Lower leg skin (tissue), 4 donors: ENCODE data around the gene PNMA6E. TPM values are rescaled to one million over a fixed set of nuclear protein-coding genes. Genes with fewer than 3 reads are reported as not detected.

Source experiments
- DNase-seq, 2 donors: peaks; one replicate each; pipeline ENCODE4 v3.0.0-alpha.2; 2019; ENCODE audit warnings: low spot score in 2 of 2
- H3K4me3 ChIP-seq: fragments of 200-600 bp; sonication (generic); 2 replicates; pipeline ENCODE4 v1.5.1; 2017; ENCODE audit warnings: mild to moderate bottlenecking, low read depth; ENCODE audit not compliant: poor library complexity, severe bottlenecking
- POLR2A ChIP-seq, 2 donors: fragments of 450-650 bp; IDR thresholded peaks; one replicate each; pipeline ENCODE4 v1.6.1; 2016 to 2017; ENCODE audit warnings: antibody characterized with exemption in 2 of 2, mild to moderate bottlenecking in 1 of 2, moderate library complexity in 1 of 2
- WGBS, 2 donors: methylation state at CpG; one replicate each; pipeline ENCODE4 v1.1.5; 2018; 5-methylcytosine and 5-hydroxymethylcytosine counted together
- intact Hi-C: fragments of 100-400 bp; cut with DNase I; formaldehyde crosslinking; loops from one replicate; pipeline ENCODE4 v1.15.0; 2023; ENCODE audit warnings: low total_unique reads
- total RNA-seq, 4 donors: library from RNA; depleted of rRNA; stranded (reverse); fragments of >200 nt; gene quantifications; one replicate each; pipeline ENCODE4 v1.1.0, GENCODE V29; 2016
- TF ChIP-seq, protein P1 (sequence below), 3 donors: fragments of 450-650 bp; IDR thresholded peaks; one replicate each; pipeline ENCODE4 v1.5.1; 2016; ENCODE audit warnings: antibody characterized with exemption in 3 of 3, mild to moderate bottlenecking in 3 of 3, moderate library complexity in 2 of 3

PNMA6E gene
- total RNA-seq, 4 donors from 2014 or later: 0.13 to 0.20 TPM; not detected in 2

DNA sequence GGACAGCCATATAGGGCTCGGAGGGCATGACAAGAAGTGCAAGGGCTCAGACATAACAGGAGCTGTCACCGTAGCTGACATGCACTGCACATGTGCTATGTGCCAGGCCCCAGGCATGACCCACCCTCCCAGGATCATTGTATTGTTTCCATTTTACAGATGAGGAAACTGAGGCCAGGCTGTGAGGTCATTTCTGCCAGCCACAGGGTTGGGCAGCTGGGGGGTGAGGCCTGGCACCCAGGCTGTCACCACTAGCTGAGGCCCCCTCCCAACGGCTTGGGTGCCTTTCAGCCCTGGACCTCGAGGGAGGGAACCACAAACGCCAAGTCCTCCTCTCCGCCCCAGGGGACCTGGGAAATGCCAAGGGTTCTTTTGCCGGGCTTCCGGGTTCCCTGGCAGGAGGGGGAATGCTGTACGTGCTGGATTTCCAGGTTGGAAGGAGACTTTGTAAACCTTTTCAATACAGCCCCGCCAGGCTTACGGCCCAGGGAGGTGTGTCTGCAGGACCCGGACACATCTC lies 32.1 kb upstream of the PNMA6E start:
- DNase-seq: no peak
- no peak for TF ChIP-seq POLR2A (IDR thresholded peaks at IDR 0.05)
- TF ChIP-seq, protein P1, sequence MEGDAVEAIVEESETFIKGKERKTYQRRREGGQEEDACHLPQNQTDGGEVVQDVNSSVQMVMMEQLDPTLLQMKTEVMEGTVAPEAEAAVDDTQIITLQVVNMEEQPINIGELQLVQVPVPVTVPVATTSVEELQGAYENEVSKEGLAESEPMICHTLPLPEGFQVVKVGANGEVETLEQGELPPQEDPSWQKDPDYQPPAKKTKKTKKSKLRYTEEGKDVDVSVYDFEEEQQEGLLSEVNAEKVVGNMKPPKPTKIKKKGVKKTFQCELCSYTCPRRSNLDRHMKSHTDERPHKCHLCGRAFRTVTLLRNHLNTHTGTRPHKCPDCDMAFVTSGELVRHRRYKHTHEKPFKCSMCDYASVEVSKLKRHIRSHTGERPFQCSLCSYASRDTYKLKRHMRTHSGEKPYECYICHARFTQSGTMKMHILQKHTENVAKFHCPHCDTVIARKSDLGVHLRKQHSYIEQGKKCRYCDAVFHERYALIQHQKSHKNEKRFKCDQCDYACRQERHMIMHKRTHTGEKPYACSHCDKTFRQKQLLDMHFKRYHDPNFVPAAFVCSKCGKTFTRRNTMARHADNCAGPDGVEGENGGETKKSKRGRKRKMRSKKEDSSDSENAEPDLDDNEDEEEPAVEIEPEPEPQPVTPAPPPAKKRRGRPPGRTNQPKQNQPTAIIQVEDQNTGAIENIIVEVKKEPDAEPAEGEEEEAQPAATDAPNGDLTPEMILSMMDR (IDR thresholded peaks at IDR 0.05): no peak
- 60 to 85% methylated on average over 1 to 9 of the region's 12 CpGs for WGBS, 2 donors
- intact Hi-C loops: no loop called here
- no peak overlapping the region for H3K4me3 ChIP-seq

DNA sequence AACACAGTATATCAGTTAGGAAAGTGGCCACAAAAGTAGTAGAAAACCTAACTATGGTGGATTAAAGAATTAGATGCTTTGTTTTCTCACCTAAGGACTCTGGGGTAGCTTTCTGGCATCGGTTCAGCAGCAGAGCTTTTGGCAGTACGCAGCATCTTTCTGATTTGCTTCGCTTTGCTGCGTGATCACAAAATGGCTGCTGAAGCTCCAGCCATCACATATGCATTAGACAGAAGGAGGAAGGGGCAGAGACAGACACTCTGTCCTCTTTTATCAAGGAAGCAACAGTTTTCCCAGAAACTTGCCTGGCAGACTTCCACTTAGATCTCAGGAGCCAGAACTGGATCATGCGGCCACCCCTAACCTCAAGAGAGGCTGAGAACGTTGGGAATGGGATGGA lies 29.6 kb upstream of the PNMA6E start:
- TF ChIP-seq, protein P1 (IDR thresholded peaks at IDR 0.05): no peak
- TF ChIP-seq POLR2A (IDR thresholded peaks at IDR 0.05): no peak
- intact Hi-C loops: no loop called here
- 91 to 93% methylated on average over 6 of the region's 6 CpGs for WGBS, 2 donors
- DNase-seq: no peak
- H3K4me3 ChIP-seq: no peak overlapping the region

DNA sequence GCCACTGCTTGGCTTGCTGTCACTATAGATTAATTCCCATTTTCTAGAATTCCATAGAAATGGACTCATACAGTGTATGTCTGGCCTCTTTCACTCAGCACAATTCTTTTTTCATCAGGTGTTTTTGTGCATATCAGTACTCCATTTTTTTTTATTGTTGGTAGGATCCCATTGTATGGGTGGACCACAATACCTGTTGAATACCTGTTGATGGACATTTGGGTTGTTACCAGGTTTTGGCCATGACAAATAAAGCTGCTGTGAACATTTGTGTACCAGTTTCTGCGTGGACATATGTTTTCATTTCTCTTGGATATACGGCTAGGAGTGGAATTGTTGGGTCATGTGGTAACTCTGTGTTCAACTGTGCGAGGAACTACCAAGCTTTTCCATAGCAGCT lies 25.1 kb upstream of the PNMA6E start:
- no peak overlapping the region for H3K4me3 ChIP-seq
- 81 to 85% methylated on average over 3 of the region's 3 CpGs for WGBS, 2 donors
- TF ChIP-seq POLR2A (IDR thresholded peaks at IDR 0.05): no peak
- TF ChIP-seq, protein P1 (IDR thresholded peaks at IDR 0.05): no peak
- intact Hi-C loops: no loop called here
- DNase-seq: no peak

DNA sequence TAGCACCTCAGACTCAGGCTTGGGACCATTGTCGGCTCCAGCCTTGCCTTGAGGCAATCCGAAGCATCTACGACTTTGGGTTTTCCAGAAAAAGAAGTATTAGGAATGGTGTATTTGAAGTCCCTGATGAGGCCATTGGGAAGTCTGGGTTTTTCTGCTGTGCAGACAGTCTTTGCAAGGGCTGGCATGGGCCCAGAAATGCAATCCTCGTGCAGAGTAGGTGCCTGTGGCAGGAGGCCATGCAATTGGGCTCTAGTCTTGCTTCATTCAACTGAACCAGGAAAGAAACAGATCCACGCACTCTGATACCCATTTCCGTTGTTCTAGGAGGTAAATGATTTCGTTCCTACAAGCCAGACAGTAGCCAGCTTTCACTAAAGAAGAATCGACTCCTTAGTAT lies 22.5 kb upstream of the PNMA6E start:
- TF ChIP-seq, protein P1 (IDR thresholded peaks at IDR 0.05): no peak
- TF ChIP-seq POLR2A (IDR thresholded peaks at IDR 0.05): no peak
- no peak for DNase-seq
- intact Hi-C loops: no loop called here
- WGBS, 2 donors: 76 to 79% methylated on average over 5 to 8 of the region's 8 CpGs
- no peak overlapping the region for H3K4me3 ChIP-seq

DNA sequence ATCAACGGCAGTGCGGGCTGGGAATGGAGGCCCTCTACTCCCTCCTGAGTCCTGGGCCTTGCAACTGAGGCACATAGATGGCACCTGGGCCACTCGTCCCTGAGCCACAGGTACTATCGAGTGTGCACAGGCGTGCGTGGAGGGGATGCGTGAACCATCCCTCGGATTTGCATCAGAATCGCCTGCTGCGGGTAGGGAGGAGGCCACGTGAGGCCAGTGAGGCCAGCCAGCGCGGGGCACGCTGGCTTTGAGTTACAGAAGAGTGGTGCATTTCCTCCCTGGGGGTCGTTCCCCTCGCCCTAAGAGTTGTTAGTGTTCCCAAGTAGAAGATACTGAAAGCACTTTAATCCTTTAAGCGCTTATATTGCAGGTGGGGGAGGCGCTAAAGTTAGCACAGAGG lies 20.7 kb upstream of the PNMA6E start:
- WGBS, 2 donors: 91 to 95% methylated on average over 4 to 18 of the region's 18 CpGs
- no peak overlapping the region for H3K4me3 ChIP-seq
- intact Hi-C loops: no loop called here
- TF ChIP-seq POLR2A (IDR thresholded peaks at IDR 0.05): no peak
- TF ChIP-seq, protein P1 (IDR thresholded peaks at IDR 0.05): no peak
- no peak for DNase-seq
